A549 (cell line): ENCODE data around the gene HGFAC.

ENCODE experiments used
- CEBPB ChIP-seq, 2 experiments: fragments of >200 bp in 1 of 2; sonication (Bioruptor Twin) in 1 of 2; formaldehyde crosslinking in 1 of 2; IDR thresholded peaks; 2 replicates each; pipeline ENCODE4 v1.6.1; 2012 to 2016
- CHD2 ChIP-seq: fragments of 150-350 bp; IDR thresholded peaks from 2 replicates; pipeline ENCODE4 v1.6.1; 2014; ENCODE audit warnings: low read length; ENCODE audit not compliant: partially characterized antibody
- HDAC2 ChIP-seq: fragments of 200-600 bp; sonication (generic); IDR thresholded peaks from 2 replicates; pipeline ENCODE4 v1.6.1; 2016
- JUN ChIP-seq, 2 experiments: fragments of >200 bp; sonication (Bioruptor Twin); formaldehyde crosslinking; IDR thresholded peaks; 2 replicates in 1 of 2; 3 replicates in 1 of 2; pipeline ENCODE4 v1.6.1; 2016 to 2017
- KDM1A ChIP-seq: fragments of 200-600 bp; sonication (generic); IDR thresholded peaks from 2 replicates; pipeline ENCODE4 v1.6.1; 2016; ENCODE audit warnings: low read depth, mild to moderate bottlenecking
- POLR2A ChIP-seq: IDR thresholded peaks from 2 replicates; pipeline ENCODE4 v1.6.1; 2012; ENCODE audit warnings: mild to moderate bottlenecking, low read length
- POLR2AphosphoS2 ChIP-seq: conservative IDR thresholded peaks from 2 replicates; pipeline ENCODE4 v1.6.1; 2012; ENCODE audit warnings: low read length, improper control_type of control experiment, inconsistent platforms
- RAD21 ChIP-seq, 2 experiments: fragments of >200 bp in 1 of 2; sonication (Bioruptor Twin) in 1 of 2; formaldehyde crosslinking in 1 of 2; IDR thresholded peaks in 1 of 2; conservative IDR thresholded peaks in 1 of 2; 2 replicates in 1 of 2; 3 replicates in 1 of 2; pipeline ENCODE4 v1.6.1; 2012 to 2018; ENCODE audit warnings: inconsistent platforms in 1 of 2
- TP53 ChIP-seq: fragments of 250-450 bp; sonication (Bioruptor Pico); IDR thresholded peaks from 2 replicates; pipeline ENCODE4 v1.5.0; 2021; ENCODE audit warnings: mild to moderate bottlenecking, moderate library complexity
- TF ChIP-seq, protein P1 (sequence below): fragments of >200 bp; sonication (Bioruptor Twin); formaldehyde crosslinking; IDR thresholded peaks from 3 replicates; pipeline ENCODE4 v1.5.1; 2016

DNA sequence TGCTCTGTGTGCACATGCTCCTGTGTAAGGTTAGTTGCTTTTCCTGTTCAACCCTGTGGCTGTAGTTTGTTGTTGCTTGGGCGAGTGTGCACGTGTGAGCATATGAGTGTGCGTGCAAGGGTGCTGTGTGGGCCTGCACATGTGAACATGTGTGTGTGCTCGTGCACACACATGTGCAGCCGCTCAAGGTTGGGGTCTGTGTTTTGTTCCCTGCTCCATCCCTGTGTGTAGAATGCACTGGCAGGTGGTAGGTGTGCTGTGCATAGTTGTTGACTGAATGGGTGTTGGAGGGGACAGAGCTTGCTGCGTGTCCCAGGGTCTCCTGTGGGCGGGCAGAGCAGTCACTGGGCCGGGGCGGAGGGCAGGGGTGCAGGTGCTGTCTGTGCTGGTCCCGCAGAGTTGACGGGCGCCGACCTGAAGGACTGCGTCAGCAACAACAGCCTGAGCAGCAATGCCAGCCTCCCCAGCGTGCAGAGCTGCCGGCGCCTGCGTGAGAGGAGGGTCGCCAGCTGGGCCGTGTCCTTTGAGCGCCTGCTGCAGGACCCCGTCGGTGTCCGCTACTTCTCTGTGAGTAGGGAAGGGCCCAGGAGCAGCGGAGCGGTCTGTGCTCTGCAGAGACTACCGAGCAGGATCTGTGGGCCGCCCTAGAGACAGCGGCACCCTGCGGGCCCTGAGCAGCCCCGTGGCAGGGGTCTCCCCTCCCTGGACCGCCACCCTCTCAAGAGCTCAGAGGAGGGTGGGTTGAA lies 27.9 kb upstream of the HGFAC start:
- TF ChIP-seq POLR2A (no peak), JUN (IDR thresholded peaks at IDR 0.05) (no peak), TP53 (no peak), CEBPB (IDR thresholded peaks at IDR 0.05) (no peak), HDAC2 (no peak), KDM1A (no peak), RAD21 (conservative IDR thresholded peaks at IDR 0.05 in 1 of 2, IDR thresholded peaks at IDR 0.05 in 1 of 2) (no peak), POLR2AphosphoS2 (no peak), CHD2 (no peak)
- TF ChIP-seq, protein P1, sequence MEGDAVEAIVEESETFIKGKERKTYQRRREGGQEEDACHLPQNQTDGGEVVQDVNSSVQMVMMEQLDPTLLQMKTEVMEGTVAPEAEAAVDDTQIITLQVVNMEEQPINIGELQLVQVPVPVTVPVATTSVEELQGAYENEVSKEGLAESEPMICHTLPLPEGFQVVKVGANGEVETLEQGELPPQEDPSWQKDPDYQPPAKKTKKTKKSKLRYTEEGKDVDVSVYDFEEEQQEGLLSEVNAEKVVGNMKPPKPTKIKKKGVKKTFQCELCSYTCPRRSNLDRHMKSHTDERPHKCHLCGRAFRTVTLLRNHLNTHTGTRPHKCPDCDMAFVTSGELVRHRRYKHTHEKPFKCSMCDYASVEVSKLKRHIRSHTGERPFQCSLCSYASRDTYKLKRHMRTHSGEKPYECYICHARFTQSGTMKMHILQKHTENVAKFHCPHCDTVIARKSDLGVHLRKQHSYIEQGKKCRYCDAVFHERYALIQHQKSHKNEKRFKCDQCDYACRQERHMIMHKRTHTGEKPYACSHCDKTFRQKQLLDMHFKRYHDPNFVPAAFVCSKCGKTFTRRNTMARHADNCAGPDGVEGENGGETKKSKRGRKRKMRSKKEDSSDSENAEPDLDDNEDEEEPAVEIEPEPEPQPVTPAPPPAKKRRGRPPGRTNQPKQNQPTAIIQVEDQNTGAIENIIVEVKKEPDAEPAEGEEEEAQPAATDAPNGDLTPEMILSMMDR: no peak
